Endothelial cell of umbilical vein (primary cell): ENCODE data around the gene TMEM81. TPM values are rescaled to one million over a fixed set of nuclear protein-coding genes. Genes with fewer than 3 reads are reported as not detected.

Source experiments
- BruUV-seq: library from RNA; stranded (reverse); fragments of 400-500 nt; replicated peaks from 2 replicates; lab custom pipeline; 2021; lab: Mats Ljungman, UMichigan
- CTCF ChIA-PET: fragments of 300-600, 350-600 bp; sonication (Branson Sonifier 250); formaldehyde crosslinking; loops from one replicate; lab custom pipeline; 2021; ENCODE audit warnings: antibody characterized with exemption, inconsistent platforms; lab: Charles Lee
- POLR2A ChIA-PET: fragments of 300-600, 350-600 bp; sonication (Branson Sonifier 250); formaldehyde crosslinking; loops from one replicate; lab custom pipeline; 2021; ENCODE audit warnings: antibody characterized with exemption, inconsistent platforms; lab: Charles Lee
- DNase-seq: peaks from one replicate; pipeline ENCODE4 v3.0.0-alpha.2; 2011; ENCODE audit warnings: low read depth, low spot score
- FAIRE-seq: peaks from 2 replicates; lab custom pipeline; 2011; peaks lifted over from hg19 to GRCh38; lab: Jason Lieb, UNC
- H2AFZ ChIP-seq: 2 replicates; pipeline ENCODE4 v1.6.0; 2012; ENCODE audit warnings: low read depth, low read length, control low read depth, inconsistent platforms
- H3K27ac ChIP-seq: 2 replicates; pipeline ENCODE4 v1.5.1; 2011; ENCODE audit warnings: low read depth, mild to moderate bottlenecking, control low read depth, low read length, moderate library complexity; ENCODE audit not compliant: insufficient read depth
- H3K27me3 ChIP-seq, 2 experiments: 2 replicates each; pipeline versions ENCODE4 v1.6.0 to v1.6.1; 2011; ENCODE audit warnings: low read length in 2 of 2, mixed read lengths in 1 of 2; ENCODE audit not compliant: control insufficient read depth in 2 of 2, insufficient read depth in 2 of 2
- H3K36me3 ChIP-seq, 2 experiments: 2 replicates in 1 of 2; 3 replicates in 1 of 2; pipeline ENCODE4 v1.5.1; 2011; ENCODE audit warnings: low read length in 2 of 2, mild to moderate bottlenecking in 1 of 2, moderate library complexity in 1 of 2; ENCODE audit not compliant: control insufficient read depth in 2 of 2, insufficient read depth in 2 of 2; ENCODE audit errors: extremely low read depth in 1 of 2
- H3K4me1 ChIP-seq: 3 replicates; pipeline ENCODE4 v1.5.1; 2011; ENCODE audit warnings: mild to moderate bottlenecking, low read length; ENCODE audit not compliant: control insufficient read depth, insufficient read depth; ENCODE audit errors: extremely low read depth
- H3K4me2 ChIP-seq: 2 replicates; pipeline ENCODE4 v1.6.1; 2011; ENCODE audit warnings: low read length, control low read depth, mixed read lengths; ENCODE audit not compliant: insufficient read depth
- H3K4me3 ChIP-seq, 3 experiments: fragments of 200-600 bp in 1 of 3; sonication (generic), shearing (Covaris generic) in 1 of 3; replicated peaks in 1 of 3; 2 replicates each; pipeline ENCODE4 v1.5.1; 2011 to 2016; ENCODE audit warnings: control low read depth in 3 of 3, low read length in 3 of 3, mild to moderate bottlenecking in 2 of 3, inconsistent platforms in 1 of 3, low read depth in 1 of 3, moderate library complexity in 1 of 3; ENCODE audit not compliant: insufficient read depth in 1 of 3
- H3K79me2 ChIP-seq: 2 replicates; pipeline ENCODE4 v1.6.0; 2012; ENCODE audit warnings: low read length, inconsistent platforms; ENCODE audit not compliant: control insufficient read depth, insufficient read depth
- H3K9ac ChIP-seq: replicated peaks from 2 replicates; pipeline ENCODE3; 2011; ENCODE audit warnings: low read length, control low read depth; ENCODE audit not compliant: insufficient read depth; ENCODE audit errors: extremely low read depth
- H3K9me1 ChIP-seq: replicated peaks from 3 replicates; pipeline ENCODE4 v1.6.0; 2011; ENCODE audit warnings: mild to moderate bottlenecking, low read length; ENCODE audit not compliant: control insufficient read depth, insufficient read depth; ENCODE audit errors: extremely low read depth
- H3K9me3 ChIP-seq: replicated peaks from 2 replicates; pipeline ENCODE4 v1.5.1; 2012; ENCODE audit warnings: low read length, inconsistent platforms; ENCODE audit not compliant: control insufficient read depth, insufficient read depth
- H4K20me1 ChIP-seq: replicated peaks from 2 replicates; pipeline ENCODE3; 2011; ENCODE audit warnings: mild to moderate bottlenecking, low read length; ENCODE audit not compliant: control insufficient read depth, insufficient read depth; ENCODE audit errors: extremely low read depth
- EZH2 ChIP-seq: IDR thresholded peaks from 2 replicates; pipeline ENCODE4 v1.6.1; 2012; ENCODE audit warnings: borderline replicate concordance, low read depth, mild to moderate bottlenecking, moderate library complexity, low read length, inconsistent platforms; ENCODE audit not compliant: severe bottlenecking
- FOS ChIP-seq: IDR thresholded peaks from 2 replicates; pipeline ENCODE4 v1.6.1; 2011; ENCODE audit warnings: mild to moderate bottlenecking, low read length, moderate library complexity, borderline replicate concordance; ENCODE audit not compliant: insufficient read depth
- GATA2 ChIP-seq: IDR thresholded peaks from 2 replicates; pipeline ENCODE4 v1.7.0; 2011; ENCODE audit warnings: low read depth, mild to moderate bottlenecking, moderate library complexity, mixed read lengths, low read length; ENCODE audit not compliant: insufficient read length, insufficient read depth
- JUN ChIP-seq: IDR thresholded peaks from 2 replicates; pipeline ENCODE4 v1.6.1; 2011; ENCODE audit warnings: borderline replicate concordance, low read depth; ENCODE audit not compliant: insufficient read length, insufficient read depth
- MAX ChIP-seq: IDR thresholded peaks from 2 replicates; pipeline ENCODE4 v1.6.1; 2011; ENCODE audit not compliant: insufficient read depth, insufficient read length
- MYC ChIP-seq: IDR thresholded peaks from one replicate; pipeline ENCODE4 v1.6.1; 2011; ENCODE audit warnings: mild to moderate bottlenecking, low read depth, low read length
- POLR2A ChIP-seq: IDR thresholded peaks from 2 replicates; pipeline ENCODE4 v1.6.1; 2012; ENCODE audit warnings: low read depth, mild to moderate bottlenecking, control low read depth, low read length
- POLR2AphosphoS5 ChIP-seq: IDR thresholded peaks from 2 replicates; pipeline ENCODE4 v1.6.1; 2012; ENCODE audit warnings: low read depth, mild to moderate bottlenecking, control low read depth, low read length, moderate library complexity; ENCODE audit not compliant: insufficient read depth
- dilution Hi-C: fragments of 300-500 bp; cut with MboI; formaldehyde crosslinking; loops from one replicate; pipeline ENCODE4 v1.15.0; 2019; ENCODE audit warnings: low sequenced_read_pairs; ENCODE audit not compliant: extremely low pct_ligation_motif_present
- intact Hi-C: fragments of 100-400 bp; cut with micrococcal nuclease; formaldehyde crosslinking; loops from one replicate; pipeline ENCODE4 v1.10.0; 2022
- polyA plus RNA-seq, 4 experiments: library from polyadenylated mRNA; depleted of rRNA in 3 of 4; stranded (reverse) in 3 of 4; unstranded in 1 of 4; fragments of >200 nt; gene quantifications; 2 replicates each; pipeline versions ENCODE4 v1.2.1 to v1.2.3, GENCODE V29; 2011 to 2012; ENCODE audit warnings: missing spikeins in 1 of 4
- total RNA-seq: library from RNA; stranded (reverse); gene quantifications from 2 replicates; pipeline ENCODE4 v1.2.3, GENCODE V29; 2021
- TF ChIP-seq, protein P1 (sequence below), 2 donors: IDR thresholded peaks; 1 replicate in 1 of 2; 2 replicates in 1 of 2; pipeline ENCODE4 v1.5.1; 2011; ENCODE audit warnings: low read length in 2 of 2, mild to moderate bottlenecking in 2 of 2, moderate library complexity in 2 of 2, control low read depth in 1 of 2, inconsistent platforms in 1 of 2, low read depth in 1 of 2; ENCODE audit not compliant: insufficient read depth in 1 of 2; ENCODE audit errors: extremely low read depth in 1 of 2

The TMEM81 gene
- total and polyA plus RNA-seq, 2 donors (not counting 3 experiments of a cell fraction or from before 2014, with no cell fraction given) = 1.5 to 2.9 TPM

- Histone ChIP-seq H3K9ac (no peak overlapping the region), H3K27ac (no peak overlapping the region), H3K9me1 (no peaks in the 10 kb centered on the region), H4K20me1 (no peaks in the 10 kb centered on the region), H3K9me3 (no peaks in the 10 kb centered on the region), H3K4me2 (no peak overlapping the region), H3K27me3 (no peaks in the 10 kb centered on the region), H3K4me3 (no peak overlapping the region), H2AFZ (no peak overlapping the region), H3K79me2 (no peaks in the 10 kb centered on the region), H3K36me3 (no peaks in the 10 kb centered on the region), H3K4me1 (no peaks in the 10 kb centered on the region)
- BruUV-seq = no TSS peak
- POLR2A ChIA-PET = no interaction called here
- intact Hi-C loops = no loop called here
- DNase-seq (no peak), FAIRE-seq (no peak)
- TF ChIP-seq POLR2AphosphoS5 (no peak), JUN (no peak)
- dilution Hi-C loops = no loop called here
- CTCF ChIA-PET = interaction anchor here (0.6 to 3.1 kb wide), 2 partner anchors 9 to 10 kb away, joined by 3 to 31 read pairs; no protein-coding TSS in a partner anchor
These were observed 31.6 kb downstream of the TMEM81 start for GRCh38 chr1:205052690-205053089.

- ChIA-PET POLR2A (no interaction called here), CTCF (interaction anchor here (2.7 kb wide), 1 partner anchor 13 kb away, joined by 17 read pairs; no protein-coding TSS in a partner anchor)
- Histone ChIP-seq H2AFZ (no peak overlapping the region), H3K4me1 (no peaks in the 10 kb centered on the region), H3K4me3 (no peak overlapping the region), H3K9me3 (no peaks in the 10 kb centered on the region), H4K20me1 (no peaks in the 10 kb centered on the region), H3K9ac (no peak overlapping the region), H3K27me3 (peaks cover 13 to 23% of the 10 kb centered on the region in 2 experiments), H3K79me2 (no peaks in the 10 kb centered on the region), H3K36me3 (no peaks in the 10 kb centered on the region), H3K4me2 (no peak overlapping the region), H3K27ac (no peak overlapping the region), H3K9me1 (no peaks in the 10 kb centered on the region)
- FAIRE-seq (no peak), DNase-seq (no peak)
- intact Hi-C loops (no loop called here), dilution Hi-C loops (no loop called here)
- no peak for TF ChIP-seq POLR2AphosphoS5
- no peak for TF ChIP-seq POLR2A
- no peak for TF ChIP-seq MAX
- TF ChIP-seq FOS = no peak
- TF ChIP-seq GATA2 = no peak
- no peak for TF ChIP-seq JUN
- no peak for TF ChIP-seq EZH2
- TF ChIP-seq, protein P1, sequence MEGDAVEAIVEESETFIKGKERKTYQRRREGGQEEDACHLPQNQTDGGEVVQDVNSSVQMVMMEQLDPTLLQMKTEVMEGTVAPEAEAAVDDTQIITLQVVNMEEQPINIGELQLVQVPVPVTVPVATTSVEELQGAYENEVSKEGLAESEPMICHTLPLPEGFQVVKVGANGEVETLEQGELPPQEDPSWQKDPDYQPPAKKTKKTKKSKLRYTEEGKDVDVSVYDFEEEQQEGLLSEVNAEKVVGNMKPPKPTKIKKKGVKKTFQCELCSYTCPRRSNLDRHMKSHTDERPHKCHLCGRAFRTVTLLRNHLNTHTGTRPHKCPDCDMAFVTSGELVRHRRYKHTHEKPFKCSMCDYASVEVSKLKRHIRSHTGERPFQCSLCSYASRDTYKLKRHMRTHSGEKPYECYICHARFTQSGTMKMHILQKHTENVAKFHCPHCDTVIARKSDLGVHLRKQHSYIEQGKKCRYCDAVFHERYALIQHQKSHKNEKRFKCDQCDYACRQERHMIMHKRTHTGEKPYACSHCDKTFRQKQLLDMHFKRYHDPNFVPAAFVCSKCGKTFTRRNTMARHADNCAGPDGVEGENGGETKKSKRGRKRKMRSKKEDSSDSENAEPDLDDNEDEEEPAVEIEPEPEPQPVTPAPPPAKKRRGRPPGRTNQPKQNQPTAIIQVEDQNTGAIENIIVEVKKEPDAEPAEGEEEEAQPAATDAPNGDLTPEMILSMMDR (IDR thresholded peaks at IDR 0.05; ENCODE audit: extremely low read depth in 1 of 2, insufficient read depth in 1 of 2, low read depth in 1 of 2, low read length in 2 of 2) = no peak
- no peak for TF ChIP-seq MYC
- BruUV-seq = no TSS peak
These were observed 34.8 kb downstream of the TMEM81 start for GRCh38 chr1:205049479-205049878.
